NB4 (cell line): ENCODE measurements around the gene PUM1.
"Not testable (repeated sequence)": the region's sequence is repeated elsewhere in the genome, so short reads cannot be mapped to it uniquely, and the experiment has no call there.

Experiments
- POLR2A ChIP-seq: IDR thresholded peaks from 2 replicates; pipeline ENCODE4 v1.6.1; 2011; ENCODE audit warnings: mild to moderate bottlenecking; ENCODE audit not compliant: insufficient read length; ENCODE audit errors: extremely low read depth
- TF ChIP-seq, protein P1 (sequence below): IDR thresholded peaks from one replicate; pipeline ENCODE4 v1.5.1; 2012; ENCODE audit warnings: low read depth, low read length

DNA sequence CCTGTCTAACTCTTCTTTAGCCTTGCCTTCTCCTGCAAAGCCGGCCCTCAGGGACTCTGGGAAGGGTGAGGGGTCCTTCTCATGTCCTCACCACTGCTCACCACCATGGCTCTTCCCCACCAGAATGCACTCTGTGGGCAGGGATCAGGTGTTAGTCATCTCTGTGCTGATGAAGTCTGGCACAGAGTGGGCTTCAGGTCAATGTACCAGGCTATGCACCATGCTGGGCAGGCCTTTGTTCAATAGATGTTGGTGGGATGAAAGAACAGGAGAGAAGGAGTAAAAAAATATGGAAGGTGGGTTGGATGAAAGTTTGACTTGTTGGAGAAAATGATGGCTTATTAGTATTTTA lies 116.1 kb downstream of the PUM1 start:
- TF ChIP-seq, protein P1, sequence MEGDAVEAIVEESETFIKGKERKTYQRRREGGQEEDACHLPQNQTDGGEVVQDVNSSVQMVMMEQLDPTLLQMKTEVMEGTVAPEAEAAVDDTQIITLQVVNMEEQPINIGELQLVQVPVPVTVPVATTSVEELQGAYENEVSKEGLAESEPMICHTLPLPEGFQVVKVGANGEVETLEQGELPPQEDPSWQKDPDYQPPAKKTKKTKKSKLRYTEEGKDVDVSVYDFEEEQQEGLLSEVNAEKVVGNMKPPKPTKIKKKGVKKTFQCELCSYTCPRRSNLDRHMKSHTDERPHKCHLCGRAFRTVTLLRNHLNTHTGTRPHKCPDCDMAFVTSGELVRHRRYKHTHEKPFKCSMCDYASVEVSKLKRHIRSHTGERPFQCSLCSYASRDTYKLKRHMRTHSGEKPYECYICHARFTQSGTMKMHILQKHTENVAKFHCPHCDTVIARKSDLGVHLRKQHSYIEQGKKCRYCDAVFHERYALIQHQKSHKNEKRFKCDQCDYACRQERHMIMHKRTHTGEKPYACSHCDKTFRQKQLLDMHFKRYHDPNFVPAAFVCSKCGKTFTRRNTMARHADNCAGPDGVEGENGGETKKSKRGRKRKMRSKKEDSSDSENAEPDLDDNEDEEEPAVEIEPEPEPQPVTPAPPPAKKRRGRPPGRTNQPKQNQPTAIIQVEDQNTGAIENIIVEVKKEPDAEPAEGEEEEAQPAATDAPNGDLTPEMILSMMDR: not testable (repeated sequence)
- not testable (repeated sequence) for TF ChIP-seq POLR2A
